Measurements from ENCODE around the gene HPSE2.

HPSE2 gene

GRCh38 chr10:98599032-98599610 is 636.5 kb downstream of the HPSE2 start:
- TF ChIP-seq CTCF (IDR thresholded peaks at IDR 0.05; ENCODE audit: low read depth, low read length), result no peak
- no peak for DNase-seq (ENCODE audit: extremely low read depth, low read depth)

GRCh38 chr10:98596404-98596803 is 639.2 kb downstream of the HPSE2 start:
- TF ChIP-seq CTCF (IDR thresholded peaks at IDR 0.05; ENCODE audit: low read depth, low read length), result no peak
- DNase-seq (ENCODE audit: extremely low read depth, low read depth), result no peak

GRCh38 chr10:98589691-98590090 is 646.0 kb downstream of the HPSE2 start:
- no peak for DNase-seq (ENCODE audit: extremely low read depth, low read depth)
- no peak for TF ChIP-seq CTCF (IDR thresholded peaks at IDR 0.05; ENCODE audit: low read depth, low read length)

GRCh38 chr10:98589007-98589406 is 646.6 kb downstream of the HPSE2 start:
- TF ChIP-seq CTCF (IDR thresholded peaks at IDR 0.05; ENCODE audit: low read depth, low read length), result no peak
- no peak for DNase-seq (ENCODE audit: extremely low read depth, low read depth)

GRCh38 chr10:98587156-98587837 is 648.4 kb downstream of the HPSE2 start:
- no peak for DNase-seq (ENCODE audit: extremely low read depth, low read depth)
- no peak for TF ChIP-seq CTCF (IDR thresholded peaks at IDR 0.05; ENCODE audit: low read depth, low read length)

- DNase-seq (ENCODE audit: extremely low read depth, low read depth), result no peak
These were observed 649.6 kb downstream of the HPSE2 start for GRCh38 chr10:98586096-98586495.

More at GRCh38 chr10:98586096-98586495, 649.6 kb downstream of the HPSE2 start:
- TF ChIP-seq CTCF (IDR thresholded peaks at IDR 0.05; ENCODE audit: low read depth, low read length), result no peak
